Thoracic aorta (tissue), 2 donors: ENCODE data around the gene ZNF638. TPM values are rescaled to one million over a fixed set of nuclear protein-coding genes. Genes with fewer than 3 reads are reported as not detected.

ENCODE experiments used
- ATAC-seq: fragments of 150-250 bp; one replicate; pipeline ENCODE4 v1.8.0; 2017; ENCODE audit warnings: low read depth; ENCODE audit not compliant: insufficient number of reproducible peaks, low FRiP score
- DNase-seq: peaks from one replicate; pipeline ENCODE4 v3.0.0-alpha.2; 2020; ENCODE audit warnings: low spot score
- H3K27ac ChIP-seq, 2 donors: fragments of 200-600 bp; sonication (generic); 1 replicate in 1 of 2; 2 replicates in 1 of 2; pipeline ENCODE4 v1.5.1; 2016; ENCODE audit warnings: mild to moderate bottlenecking in 2 of 2, moderate library complexity in 2 of 2
- H3K27me3 ChIP-seq: fragments of 200-600 bp; sonication (generic); replicated peaks from 2 replicates; pipeline ENCODE4 v1.6.0; 2016; ENCODE audit warnings: mild to moderate bottlenecking; ENCODE audit not compliant: insufficient read depth
- H3K36me3 ChIP-seq: fragments of 200-600 bp; sonication (generic); one replicate; pipeline ENCODE4 v1.5.1; 2016
- H3K4me1 ChIP-seq, 2 donors: fragments of 200-600 bp; sonication (generic); 1 replicate in 1 of 2; 2 replicates in 1 of 2; pipeline versions ENCODE4 v1.5.1 to v1.6.0; 2016; ENCODE audit warnings: low read depth in 2 of 2, mild to moderate bottlenecking in 1 of 2; ENCODE audit not compliant: control insufficient read depth in 1 of 2
- H3K4me3 ChIP-seq: fragments of 200-600 bp; sonication (generic); 2 replicates; pipeline ENCODE4 v1.5.1; 2016; ENCODE audit warnings: mild to moderate bottlenecking
- H3K9me3 ChIP-seq: fragments of 200-600 bp; sonication (generic); 2 replicates; pipeline ENCODE4 v1.5.1; 2016
- total RNA-seq, 2 donors: library from RNA; depleted of rRNA; stranded (reverse); fragments of >200 nt; gene quantifications; one replicate each; pipeline versions ENCODE4 v1.1.0 to v1.2.3, GENCODE V29; 2016
- TF ChIP-seq, protein P1 (sequence below): fragments of 200-600 bp; sonication (generic); IDR thresholded peaks from one replicate; pipeline ENCODE4 v1.5.1; 2019; ENCODE audit warnings: antibody characterized with exemption

Gene ZNF638, protein sequence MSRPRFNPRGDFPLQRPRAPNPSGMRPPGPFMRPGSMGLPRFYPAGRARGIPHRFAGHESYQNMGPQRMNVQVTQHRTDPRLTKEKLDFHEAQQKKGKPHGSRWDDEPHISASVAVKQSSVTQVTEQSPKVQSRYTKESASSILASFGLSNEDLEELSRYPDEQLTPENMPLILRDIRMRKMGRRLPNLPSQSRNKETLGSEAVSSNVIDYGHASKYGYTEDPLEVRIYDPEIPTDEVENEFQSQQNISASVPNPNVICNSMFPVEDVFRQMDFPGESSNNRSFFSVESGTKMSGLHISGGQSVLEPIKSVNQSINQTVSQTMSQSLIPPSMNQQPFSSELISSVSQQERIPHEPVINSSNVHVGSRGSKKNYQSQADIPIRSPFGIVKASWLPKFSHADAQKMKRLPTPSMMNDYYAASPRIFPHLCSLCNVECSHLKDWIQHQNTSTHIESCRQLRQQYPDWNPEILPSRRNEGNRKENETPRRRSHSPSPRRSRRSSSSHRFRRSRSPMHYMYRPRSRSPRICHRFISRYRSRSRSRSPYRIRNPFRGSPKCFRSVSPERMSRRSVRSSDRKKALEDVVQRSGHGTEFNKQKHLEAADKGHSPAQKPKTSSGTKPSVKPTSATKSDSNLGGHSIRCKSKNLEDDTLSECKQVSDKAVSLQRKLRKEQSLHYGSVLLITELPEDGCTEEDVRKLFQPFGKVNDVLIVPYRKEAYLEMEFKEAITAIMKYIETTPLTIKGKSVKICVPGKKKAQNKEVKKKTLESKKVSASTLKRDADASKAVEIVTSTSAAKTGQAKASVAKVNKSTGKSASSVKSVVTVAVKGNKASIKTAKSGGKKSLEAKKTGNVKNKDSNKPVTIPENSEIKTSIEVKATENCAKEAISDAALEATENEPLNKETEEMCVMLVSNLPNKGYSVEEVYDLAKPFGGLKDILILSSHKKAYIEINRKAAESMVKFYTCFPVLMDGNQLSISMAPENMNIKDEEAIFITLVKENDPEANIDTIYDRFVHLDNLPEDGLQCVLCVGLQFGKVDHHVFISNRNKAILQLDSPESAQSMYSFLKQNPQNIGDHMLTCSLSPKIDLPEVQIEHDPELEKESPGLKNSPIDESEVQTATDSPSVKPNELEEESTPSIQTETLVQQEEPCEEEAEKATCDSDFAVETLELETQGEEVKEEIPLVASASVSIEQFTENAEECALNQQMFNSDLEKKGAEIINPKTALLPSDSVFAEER (N-terminal part only)
- total RNA-seq, result 100 to 1,000 TPM; 162 to 230 TPM

DNA sequence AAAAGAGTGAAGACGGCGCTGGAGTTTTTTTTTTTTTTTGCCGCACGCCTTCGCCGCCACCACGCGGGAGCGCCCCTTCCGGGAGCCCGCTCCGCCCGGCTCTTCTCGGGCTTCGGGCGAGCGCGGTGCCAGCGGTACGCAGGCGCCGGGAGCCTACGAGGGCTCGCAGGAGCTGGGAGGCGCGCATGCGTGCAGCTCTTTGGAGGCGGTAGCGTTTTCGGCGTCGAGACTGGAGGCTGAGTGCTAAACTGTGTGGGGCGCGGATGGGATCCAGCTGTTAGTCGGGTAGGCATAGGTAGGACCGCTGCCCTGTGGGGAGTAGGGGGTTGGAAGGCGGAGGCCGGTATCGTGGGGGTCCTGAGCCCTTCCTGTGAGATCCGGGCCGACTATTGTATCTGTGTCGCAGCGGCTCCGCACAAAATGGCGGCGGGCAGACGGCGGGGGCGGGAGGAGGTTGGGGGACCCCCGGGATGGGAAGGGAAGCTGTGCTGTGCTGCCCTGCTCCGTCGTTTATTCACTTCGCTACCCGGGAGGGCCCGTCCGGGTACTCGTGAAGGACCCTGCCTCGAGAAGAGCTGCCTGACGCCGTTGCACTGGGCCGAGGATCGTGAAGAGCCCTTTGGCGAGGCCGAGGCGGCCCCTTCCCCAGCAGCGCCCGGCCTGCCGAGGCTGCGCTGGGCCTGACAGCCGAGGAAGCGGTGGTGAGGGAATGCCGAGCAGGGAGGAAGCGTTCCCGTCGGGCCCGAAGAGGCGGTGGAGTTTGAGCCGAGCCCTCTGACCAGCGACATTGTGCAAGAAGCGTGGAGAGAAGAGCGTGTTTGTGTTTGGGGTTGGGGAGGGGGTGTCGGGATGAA lies at the start of gene ZNF638:
TSS of gene ZNF638 (plus strand) at position 202 of the 854 bp plus-strand sequence. CDS start 17,173 bp downstream, outside the sequence.
- DNase-seq, result peak; percentile 73
- H3K4me1 ChIP-seq, result peaks cover 22 to 37% of the 10 kb centered on the region in 2 donors
- peak; percentile 85 for ATAC-seq
- no peaks in the 10 kb centered on the region for H3K27me3 ChIP-seq
- peak within 1 kb of the TSS; percentile 90 to 91 for H3K27ac ChIP-seq
- H3K4me3 ChIP-seq, result peak within 1 kb of the TSS; percentile 91
- no peaks in the 10 kb centered on the region for H3K36me3 ChIP-seq
- H3K9me3 ChIP-seq, result no peaks in the 10 kb centered on the region
- TF ChIP-seq, protein P1, sequence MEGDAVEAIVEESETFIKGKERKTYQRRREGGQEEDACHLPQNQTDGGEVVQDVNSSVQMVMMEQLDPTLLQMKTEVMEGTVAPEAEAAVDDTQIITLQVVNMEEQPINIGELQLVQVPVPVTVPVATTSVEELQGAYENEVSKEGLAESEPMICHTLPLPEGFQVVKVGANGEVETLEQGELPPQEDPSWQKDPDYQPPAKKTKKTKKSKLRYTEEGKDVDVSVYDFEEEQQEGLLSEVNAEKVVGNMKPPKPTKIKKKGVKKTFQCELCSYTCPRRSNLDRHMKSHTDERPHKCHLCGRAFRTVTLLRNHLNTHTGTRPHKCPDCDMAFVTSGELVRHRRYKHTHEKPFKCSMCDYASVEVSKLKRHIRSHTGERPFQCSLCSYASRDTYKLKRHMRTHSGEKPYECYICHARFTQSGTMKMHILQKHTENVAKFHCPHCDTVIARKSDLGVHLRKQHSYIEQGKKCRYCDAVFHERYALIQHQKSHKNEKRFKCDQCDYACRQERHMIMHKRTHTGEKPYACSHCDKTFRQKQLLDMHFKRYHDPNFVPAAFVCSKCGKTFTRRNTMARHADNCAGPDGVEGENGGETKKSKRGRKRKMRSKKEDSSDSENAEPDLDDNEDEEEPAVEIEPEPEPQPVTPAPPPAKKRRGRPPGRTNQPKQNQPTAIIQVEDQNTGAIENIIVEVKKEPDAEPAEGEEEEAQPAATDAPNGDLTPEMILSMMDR, result peak; percentile 69

DNA sequence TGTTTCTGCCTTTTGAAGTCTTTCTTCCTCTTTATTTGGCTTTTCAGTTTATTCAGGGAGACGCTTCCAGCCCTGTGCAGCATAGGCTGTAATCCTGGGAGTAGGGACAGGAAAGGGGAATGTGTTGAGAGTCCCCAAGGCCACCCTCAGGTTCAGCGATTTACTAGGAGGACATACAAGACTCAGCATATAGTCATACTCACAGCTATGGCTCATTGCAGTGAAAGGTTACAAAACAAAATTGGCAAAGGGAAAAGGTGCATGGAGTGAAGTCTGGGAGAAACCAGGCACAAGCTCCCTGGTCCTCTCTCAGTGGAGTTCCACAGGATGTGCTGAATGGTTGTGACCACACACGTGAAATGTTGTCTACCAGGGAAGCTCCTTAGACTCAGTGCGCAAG lies 49.6 kb upstream of the ZNF638 start:
- Histone ChIP-seq H3K4me1 (peaks cover 0 to 12% of the 10 kb centered on the region in 2 donors), H3K9me3 (no peaks in the 10 kb centered on the region), H3K36me3 (no peaks in the 10 kb centered on the region), H3K27ac (no peak overlapping the region), H3K4me3 (no peak overlapping the region), H3K27me3 (no peaks in the 10 kb centered on the region)
- TF ChIP-seq, protein P1, result no peak
- DNase-seq (no peak), ATAC-seq (no peak)

DNA sequence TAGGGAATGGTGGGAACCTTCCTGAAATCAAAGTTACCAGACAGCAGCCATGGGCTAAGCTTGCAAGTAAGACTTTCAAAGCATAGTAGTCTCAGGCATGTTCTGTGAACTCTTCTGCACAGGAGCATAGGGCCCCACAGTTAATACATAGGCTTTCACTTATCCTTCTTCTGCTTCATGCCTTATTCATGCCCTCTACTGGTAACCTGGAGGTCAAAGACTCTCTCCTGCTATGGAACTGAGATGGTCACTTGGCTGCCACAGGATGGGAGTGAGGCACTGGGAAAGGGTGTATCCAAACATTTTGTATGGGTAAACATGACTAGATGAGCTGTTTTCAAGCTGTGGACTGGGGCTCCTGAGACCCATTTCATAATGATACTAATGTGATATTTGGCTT lies 49.1 kb upstream of the ZNF638 start:
- Histone ChIP-seq H3K27me3 (no peaks in the 10 kb centered on the region), H3K9me3 (no peaks in the 10 kb centered on the region), H3K4me3 (no peak overlapping the region), H3K4me1 (peaks cover 0 to 7% of the 10 kb centered on the region in 2 donors), H3K27ac (no peak overlapping the region), H3K36me3 (no peaks in the 10 kb centered on the region)
- ATAC-seq, result no peak
- TF ChIP-seq, protein P1, result no peak
- DNase-seq, result no peak

DNA sequence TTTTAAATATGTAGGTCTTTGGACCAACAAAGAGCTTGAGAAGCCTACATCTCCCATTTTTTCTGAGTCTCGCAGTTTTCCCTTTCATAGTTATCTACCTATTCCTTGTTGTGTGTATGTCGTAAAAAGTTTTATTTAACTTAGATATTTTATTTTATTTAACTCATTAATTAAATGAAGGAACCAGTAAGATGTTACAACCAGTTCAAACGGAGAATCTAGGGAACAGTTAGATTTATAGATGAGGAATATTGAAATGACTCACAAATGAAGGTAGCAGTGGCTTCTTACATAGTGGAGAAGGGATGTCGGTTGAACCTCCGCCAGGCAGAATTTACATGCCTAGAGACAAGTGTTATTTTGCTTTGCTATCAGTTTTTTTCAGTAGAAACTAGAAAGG lies 48.5 kb upstream of the ZNF638 start:
- TF ChIP-seq, protein P1, result no peak
- Histone ChIP-seq H3K36me3 (no peaks in the 10 kb centered on the region), H3K4me3 (no peak overlapping the region), H3K27ac (no peak overlapping the region), H3K4me1 (peaks cover 0 to under 1% of the 10 kb centered on the region in 2 donors), H3K9me3 (no peaks in the 10 kb centered on the region), H3K27me3 (no peaks in the 10 kb centered on the region)
- ATAC-seq, result no peak
- no peak for DNase-seq
